ENCODE results near the gene EPS8L2.

- TF ChIP-seq CTCF (IDR thresholded peaks at IDR 0.05; ENCODE audit: insufficient read depth, low read depth, low read length) = no peak
- peak; percentile 6 for TF ChIP-seq EZH2 (IDR thresholded peaks at IDR 0.05; ENCODE audit: insufficient read depth, low read length)
These were observed 15.8 kb downstream of the EPS8L2 start for GRCh38 chr11:721741-722345.

Measured in astrocyte (in vitro differentiated cells and primary cell).